ENCODE measurements around the gene EML5. TPM values are rescaled to one million over a fixed set of nuclear protein-coding genes. Genes with fewer than 3 reads are reported as not detected.

Gene EML5
- total RNA-seq, 1 experiment from 2014 or later = 0.66 TPM

DNA sequence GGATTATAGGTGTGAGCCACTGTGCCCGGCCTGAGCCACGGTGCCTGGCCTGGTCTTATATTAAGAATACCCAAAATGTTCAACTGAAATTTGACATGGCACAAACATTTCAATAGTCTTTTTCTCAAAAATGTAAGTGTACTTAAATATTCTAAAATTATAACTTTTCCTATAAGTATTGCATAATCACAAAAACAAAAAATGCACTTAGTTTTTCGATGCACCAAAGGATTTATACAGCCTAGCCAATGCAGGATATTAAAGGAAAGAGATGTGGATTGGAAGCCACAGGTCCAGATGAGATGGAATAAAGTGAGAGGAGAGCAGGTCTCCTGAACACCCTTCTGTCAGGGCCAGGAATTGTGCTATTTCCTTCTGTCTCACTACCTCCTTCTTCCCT, 167.1 kb downstream of the EML5 start:
- ChIA-PET CTCF (no interaction called here), POLR2A (ENCODE audit: unreplicated experiment) (no interaction called here)
- ATAC-seq (no peak), DNase-seq (no peak)
- Histone ChIP-seq H2AFZ (ENCODE audit: low read length) (no peak overlapping the region), H3K79me2 (ENCODE audit: low read length) (no peaks in the 10 kb centered on the region), H3K4me3 (ENCODE audit: low read length) (no peak overlapping the region), H3K9ac (ENCODE audit: low read length) (no peak overlapping the region), H3K9me3 (ENCODE audit: low read length) (no peaks in the 10 kb centered on the region), H3K36me3 (ENCODE audit: low read depth, low read length) (no peaks in the 10 kb centered on the region), H4K20me1 (ENCODE audit: low read length) (no peaks in the 10 kb centered on the region), H3K9me2 (replicated peaks; ENCODE audit: low read length) (no peaks in the 10 kb centered on the region), H3K27ac (ENCODE audit: low read length) (no peak overlapping the region), H3K27me3 (ENCODE audit: low read length) (no peaks in the 10 kb centered on the region), H3K4me2 (ENCODE audit: low read length) (no peak overlapping the region), H3F3A (ENCODE audit: low read length, unreplicated experiment) (no peaks in the 10 kb centered on the region), H3K4me1 (ENCODE audit: insufficient read depth, low read length) (no peaks in the 10 kb centered on the region)
- BruUV-seq (replicated peaks) = no TSS peak
- intact Hi-C loops (cut with micrococcal nuclease) = no loop called here
- no peak for TF ChIP-seq EZH2 (IDR thresholded peaks at IDR 0.05; ENCODE audit: low read length, unreplicated experiment)
- no peak for TF ChIP-seq EZH2phosphoT487 (IDR thresholded peaks at IDR 0.05; ENCODE audit: borderline replicate concordance, low read length)
- TF ChIP-seq, protein P1, sequence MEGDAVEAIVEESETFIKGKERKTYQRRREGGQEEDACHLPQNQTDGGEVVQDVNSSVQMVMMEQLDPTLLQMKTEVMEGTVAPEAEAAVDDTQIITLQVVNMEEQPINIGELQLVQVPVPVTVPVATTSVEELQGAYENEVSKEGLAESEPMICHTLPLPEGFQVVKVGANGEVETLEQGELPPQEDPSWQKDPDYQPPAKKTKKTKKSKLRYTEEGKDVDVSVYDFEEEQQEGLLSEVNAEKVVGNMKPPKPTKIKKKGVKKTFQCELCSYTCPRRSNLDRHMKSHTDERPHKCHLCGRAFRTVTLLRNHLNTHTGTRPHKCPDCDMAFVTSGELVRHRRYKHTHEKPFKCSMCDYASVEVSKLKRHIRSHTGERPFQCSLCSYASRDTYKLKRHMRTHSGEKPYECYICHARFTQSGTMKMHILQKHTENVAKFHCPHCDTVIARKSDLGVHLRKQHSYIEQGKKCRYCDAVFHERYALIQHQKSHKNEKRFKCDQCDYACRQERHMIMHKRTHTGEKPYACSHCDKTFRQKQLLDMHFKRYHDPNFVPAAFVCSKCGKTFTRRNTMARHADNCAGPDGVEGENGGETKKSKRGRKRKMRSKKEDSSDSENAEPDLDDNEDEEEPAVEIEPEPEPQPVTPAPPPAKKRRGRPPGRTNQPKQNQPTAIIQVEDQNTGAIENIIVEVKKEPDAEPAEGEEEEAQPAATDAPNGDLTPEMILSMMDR (conservative IDR thresholded peaks at IDR 0.05; ENCODE audit: low read depth, low read length) = no peak

DNA sequence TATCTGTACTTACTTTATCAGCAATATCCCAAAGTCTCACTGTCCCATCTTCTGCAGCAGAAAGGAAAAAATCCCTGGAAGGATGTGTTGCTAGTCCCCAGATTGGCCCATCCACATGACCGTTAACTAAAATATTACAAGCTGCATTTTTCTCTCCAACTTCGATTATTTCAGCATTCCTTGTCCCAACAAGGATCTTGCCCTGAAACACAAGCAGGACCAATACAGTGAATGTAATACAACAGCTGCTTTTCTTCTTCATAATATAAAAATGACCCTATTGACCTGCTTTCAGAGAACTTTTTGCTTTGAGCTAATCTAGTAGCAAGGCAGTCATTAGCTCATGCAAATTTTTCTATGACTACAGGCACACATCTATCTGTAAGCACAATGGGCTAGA, 171.7 kb downstream of the EML5 start:
- no peaks in the 10 kb centered on the region for H3K4me1 ChIP-seq (ENCODE audit: insufficient read depth, low read length)
- H3K4me3 ChIP-seq (ENCODE audit: low read length) = no peak overlapping the region
- no peak for TF ChIP-seq EZH2phosphoT487 (IDR thresholded peaks at IDR 0.05; ENCODE audit: borderline replicate concordance, low read length)
- no peak for TF ChIP-seq EZH2 (IDR thresholded peaks at IDR 0.05; ENCODE audit: low read length, unreplicated experiment)
- TF ChIP-seq, protein P1 (conservative IDR thresholded peaks at IDR 0.05; ENCODE audit: low read depth, low read length) = no peak
- H2AFZ ChIP-seq (ENCODE audit: low read length) = no peak overlapping the region
- no peak for ATAC-seq
- no peaks in the 10 kb centered on the region for H3K27me3 ChIP-seq (ENCODE audit: low read length)
- H3K9me3 ChIP-seq (ENCODE audit: low read length) = no peaks in the 10 kb centered on the region
- H3K9ac ChIP-seq (ENCODE audit: low read length) = no peak overlapping the region
- intact Hi-C loops (cut with micrococcal nuclease) = no loop called here
- no peak for DNase-seq
- H3K27ac ChIP-seq (ENCODE audit: low read length) = no peak overlapping the region
- peaks cover 2% of the 10 kb centered on the region; the same call in 1 of the 2 replicates for H3K36me3 ChIP-seq (ENCODE audit: low read depth, low read length)
- no peaks in the 10 kb centered on the region for H4K20me1 ChIP-seq (ENCODE audit: low read length)
- H3F3A ChIP-seq (ENCODE audit: low read length, unreplicated experiment) = no peaks in the 10 kb centered on the region
- ChIA-PET CTCF (no interaction called here), POLR2A (ENCODE audit: unreplicated experiment) (no interaction called here)
- no TSS peak for BruUV-seq (replicated peaks)
- no peaks in the 10 kb centered on the region for H3K9me2 ChIP-seq (replicated peaks; ENCODE audit: low read length)
- H3K79me2 ChIP-seq (ENCODE audit: low read length) = no peaks in the 10 kb centered on the region
- no peak overlapping the region for H3K4me2 ChIP-seq (ENCODE audit: low read length)

DNA sequence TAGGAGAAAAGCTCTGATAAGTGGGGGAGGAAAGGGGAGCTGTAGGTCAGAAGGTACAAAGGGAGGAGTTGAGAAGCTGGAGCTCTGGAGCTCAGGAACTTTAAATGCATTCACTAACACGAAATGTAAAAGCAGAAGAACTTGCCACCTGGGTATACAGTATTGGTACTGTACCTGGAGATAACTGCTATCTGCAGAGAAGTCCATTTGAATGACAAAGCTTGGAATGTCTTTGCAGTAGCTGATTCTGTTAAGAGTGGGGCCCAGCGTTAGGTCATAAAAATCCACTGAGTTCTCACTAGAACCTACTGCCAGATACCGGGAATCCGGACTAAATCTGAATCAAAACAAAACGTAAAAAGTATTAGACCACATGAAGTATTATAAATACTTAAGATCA, 174.3 kb downstream of the EML5 start:
- ChIA-PET POLR2A (ENCODE audit: unreplicated experiment) (no interaction called here), CTCF (no interaction called here)
- no peak overlapping the region for H2AFZ ChIP-seq (ENCODE audit: low read length)

More for the DNA sequence above, 174.3 kb downstream of the EML5 start:
- H3K36me3 ChIP-seq (ENCODE audit: low read depth, low read length) = peaks cover 16% of the 10 kb centered on the region
- H4K20me1 ChIP-seq (ENCODE audit: low read length) = peaks cover 12% of the 10 kb centered on the region; the same call in 1 of the 2 replicates
- no peak overlapping the region for H3K4me2 ChIP-seq (ENCODE audit: low read length)
- TF ChIP-seq EZH2phosphoT487 (IDR thresholded peaks at IDR 0.05; ENCODE audit: borderline replicate concordance, low read length) (no peak), EZH2 (IDR thresholded peaks at IDR 0.05; ENCODE audit: low read length, unreplicated experiment) (no peak)
- TF ChIP-seq, protein P1 (conservative IDR thresholded peaks at IDR 0.05; ENCODE audit: low read depth, low read length) = no peak
- peaks cover 5% of the 10 kb centered on the region for H3F3A ChIP-seq (ENCODE audit: low read length, unreplicated experiment)
- DNase-seq (no peak), ATAC-seq (no peak)
- intact Hi-C loops (cut with micrococcal nuclease) = no loop called here
- no peaks in the 10 kb centered on the region for H3K27me3 ChIP-seq (ENCODE audit: low read length)
- no peaks in the 10 kb centered on the region for H3K9me2 ChIP-seq (replicated peaks; ENCODE audit: low read length)
- H3K4me3 ChIP-seq (ENCODE audit: low read length) = no peak overlapping the region
- no TSS peak for BruUV-seq (replicated peaks)
- peaks cover 16% of the 10 kb centered on the region for H3K4me1 ChIP-seq (ENCODE audit: insufficient read depth, low read length)
- H3K79me2 ChIP-seq (ENCODE audit: low read length) = no peaks in the 10 kb centered on the region
- no peak overlapping the region for H3K27ac ChIP-seq (ENCODE audit: low read length)
- H3K9ac ChIP-seq (ENCODE audit: low read length) = no peak overlapping the region
- H3K9me3 ChIP-seq (ENCODE audit: low read length) = no peaks in the 10 kb centered on the region
